H9 (cell line): Measurements from ENCODE around the gene RELL1. TPM values are rescaled to one million over a fixed set of nuclear protein-coding genes. Genes with fewer than 3 reads are reported as not detected.

Experiments used
- DNase-seq: peaks from one replicate; pipeline ENCODE4 v3.0.0-alpha.2; 2017
- H2AFZ ChIP-seq: one replicate; pipeline ENCODE4 v1.6.1; 2013; ENCODE audit warnings: mild to moderate bottlenecking, low read length, control low read depth, moderate library complexity
- H2AK5ac ChIP-seq: 2 replicates; pipeline ENCODE4 v1.6.1; 2013; ENCODE audit warnings: low read length, control low read depth, mixed read lengths; ENCODE audit not compliant: insufficient read length
- H2BK120ac ChIP-seq: one replicate; pipeline ENCODE4 v1.6.1; 2013; ENCODE audit warnings: low read depth, mild to moderate bottlenecking, low read length, control low read depth, inconsistent platforms; ENCODE audit not compliant: poor library complexity, severe bottlenecking
- H2BK12ac ChIP-seq: 2 replicates; pipeline ENCODE4 v1.6.1; 2013; ENCODE audit warnings: low read length, control low read depth, mixed read lengths, low read depth; ENCODE audit not compliant: insufficient read length
- H2BK15ac ChIP-seq: 2 replicates; pipeline ENCODE4 v1.6.1; 2013; ENCODE audit warnings: low read depth, low read length, control low read depth
- H2BK20ac ChIP-seq: one replicate; pipeline ENCODE4 v1.6.1; 2013; ENCODE audit warnings: low read depth, mild to moderate bottlenecking, low read length, control low read depth, inconsistent platforms; ENCODE audit not compliant: poor library complexity, severe bottlenecking
- H2BK5ac ChIP-seq: 2 replicates; pipeline ENCODE4 v1.6.1; 2013; ENCODE audit warnings: low read length, control low read depth, mixed read lengths; ENCODE audit not compliant: insufficient read length
- H3K14ac ChIP-seq: 2 replicates; pipeline ENCODE4 v1.6.1; 2013; ENCODE audit warnings: low read length, control low read depth; ENCODE audit not compliant: insufficient read depth
- H3K18ac ChIP-seq: 2 replicates; pipeline ENCODE4 v1.6.1; 2013; ENCODE audit warnings: low read depth, mild to moderate bottlenecking, mixed read lengths, low read length, control low read depth; ENCODE audit not compliant: insufficient read length
- H3K23ac ChIP-seq: 2 replicates; pipeline ENCODE4 v1.6.1; 2013; ENCODE audit warnings: low read length, control low read depth, mixed read lengths, low read depth; ENCODE audit not compliant: insufficient read length
- H3K23me2 ChIP-seq: 2 replicates; pipeline ENCODE4 v1.6.1; 2013; ENCODE audit warnings: low read depth, mild to moderate bottlenecking, mixed read lengths, low read length, control low read depth; ENCODE audit not compliant: insufficient read length, poor library complexity, severe bottlenecking
- H3K27ac ChIP-seq: 2 replicates; pipeline ENCODE4 v1.5.1; 2013; ENCODE audit warnings: low read length, control low read depth, mixed read lengths, low read depth; ENCODE audit not compliant: insufficient read length
- H3K27me3 ChIP-seq: 2 replicates; pipeline ENCODE4 v1.6.1; 2013; ENCODE audit warnings: low read length, control low read depth, inconsistent platforms; ENCODE audit not compliant: insufficient read depth
- H3K4ac ChIP-seq: 2 replicates; pipeline ENCODE4 v1.6.1; 2013; ENCODE audit warnings: low read depth, mild to moderate bottlenecking, control low read depth, inconsistent platforms, low read length, moderate library complexity
- H3K4me1 ChIP-seq: 2 replicates; pipeline ENCODE4 v1.6.1; 2013; ENCODE audit warnings: low read length, control low read depth, inconsistent platforms; ENCODE audit not compliant: insufficient read depth
- H3K4me2 ChIP-seq: 2 replicates; pipeline ENCODE4 v1.6.1; 2013; ENCODE audit warnings: low read length, control low read depth, mixed read lengths; ENCODE audit not compliant: insufficient read length, insufficient read depth
- H3K56ac ChIP-seq: 2 replicates; pipeline ENCODE4 v1.6.1; 2013; ENCODE audit warnings: low read depth, mild to moderate bottlenecking, mixed read lengths, low read length, control low read depth; ENCODE audit not compliant: insufficient read length
- H3K79me1 ChIP-seq: 2 replicates; pipeline ENCODE4 v1.6.1; 2013; ENCODE audit warnings: low read depth, mild to moderate bottlenecking, moderate library complexity, low read length, control low read depth, inconsistent platforms; ENCODE audit not compliant: insufficient read depth, poor library complexity, severe bottlenecking
- H3K79me2 ChIP-seq: 2 replicates; pipeline ENCODE4 v1.6.1; 2013; ENCODE audit warnings: low read length, control low read depth, inconsistent platforms; ENCODE audit not compliant: insufficient read depth
- H3K9ac ChIP-seq: 2 replicates; pipeline ENCODE4 v1.6.1; 2013; ENCODE audit warnings: low read length, control low read depth, mixed read lengths; ENCODE audit not compliant: insufficient read length; ENCODE audit errors: extremely low read depth
- H3K9me3 ChIP-seq: one replicate; pipeline ENCODE4 v1.6.1; 2013; ENCODE audit warnings: low read depth, low read length, inconsistent platforms; ENCODE audit not compliant: control insufficient read depth
- H3T11ph ChIP-seq: one replicate; pipeline ENCODE4 v1.6.1; 2013; ENCODE audit warnings: mild to moderate bottlenecking, low read length, control low read depth, inconsistent platforms
- H4K20me1 ChIP-seq: one replicate; pipeline ENCODE4 v1.6.1; 2013; ENCODE audit not compliant: control insufficient read depth, insufficient read length, insufficient read depth
- H4K5ac ChIP-seq: 2 replicates; pipeline ENCODE4 v1.6.1; 2013; ENCODE audit warnings: low read depth, mild to moderate bottlenecking, mixed read lengths, low read length, control low read depth; ENCODE audit not compliant: insufficient read length
- H4K8ac ChIP-seq: replicated peaks from 2 replicates; pipeline ENCODE4 v1.6.1; 2013; ENCODE audit warnings: low read length, control low read depth, mixed read lengths, low read depth; ENCODE audit not compliant: insufficient read length
- H4K91ac ChIP-seq: 2 replicates; pipeline ENCODE4 v1.6.1; 2013; ENCODE audit warnings: low read depth, mild to moderate bottlenecking, moderate library complexity, mixed read lengths, low read length, control low read depth; ENCODE audit not compliant: insufficient read length
- H3K27ac Mint-ChIP-seq, 3 experiments: 2 replicates in 2 of 3; 3 replicates in 1 of 3; pipeline ENCODE4 v1.8.0; 2020 to 2021; ENCODE audit warnings: mixed read lengths in 3 of 3, mild to moderate bottlenecking in 1 of 3, moderate library complexity in 1 of 3
- H3K27me3 Mint-ChIP-seq: 2 replicates; pipeline ENCODE4 v1.8.0; 2021; ENCODE audit warnings: low read depth, mild to moderate bottlenecking, moderate library complexity, mixed read lengths
- H3K36me3 Mint-ChIP-seq, 3 experiments: 2 replicates in 2 of 3; 3 replicates in 1 of 3; pipeline ENCODE4 v1.8.0; 2020 to 2021; ENCODE audit warnings: low read depth in 3 of 3, mixed read lengths in 3 of 3; ENCODE audit not compliant: insufficient read depth in 1 of 3
- H3K4me1 Mint-ChIP-seq, 2 experiments: 2 replicates each; pipeline ENCODE4 v1.8.0; 2020; ENCODE audit warnings: mixed read lengths in 2 of 2
- H3K4me3 Mint-ChIP-seq, 2 experiments: 2 replicates in 1 of 2; 3 replicates in 1 of 2; pipeline ENCODE4 v1.8.0; 2020 to 2021; ENCODE audit warnings: mild to moderate bottlenecking in 2 of 2, mixed read lengths in 2 of 2, moderate library complexity in 1 of 2
- H3K9me3 Mint-ChIP-seq, 2 experiments: 2 replicates in 1 of 2; 3 replicates in 1 of 2; pipeline ENCODE4 v1.8.0; 2020; ENCODE audit warnings: mild to moderate bottlenecking in 2 of 2, mixed read lengths in 2 of 2, moderate library complexity in 1 of 2
- WGBS: extraction: QIAGEN DNeasy Blood & Tissue Kit; methylation state at CpG from one replicate; pipeline ENCODE4 v1.1.7; 2013; ENCODE audit warnings: missing lambda C conversion rate, low lambda C conversion rate, mixed read lengths; ENCODE audit not compliant: insufficient read length; ENCODE audit errors: extremely low coverage; 5-methylcytosine and 5-hydroxymethylcytosine counted together
- total RNA-seq: library from RNA; stranded (reverse); gene quantifications from 2 replicates; pipeline ENCODE4 v1.2.1, GENCODE V29; 2021
- TF ChIP-seq, protein P1 (sequence below): fragments of 200-600 bp; sonication (generic); conservative IDR thresholded peaks from 3 replicates; pipeline ENCODE4 v1.8.0; 2021; ENCODE audit warnings: antibody characterized with exemption, mild to moderate bottlenecking

The RELL1 gene
- total RNA-seq, 1 experiment from 2014 or later, result 10.8 TPM

DNA sequence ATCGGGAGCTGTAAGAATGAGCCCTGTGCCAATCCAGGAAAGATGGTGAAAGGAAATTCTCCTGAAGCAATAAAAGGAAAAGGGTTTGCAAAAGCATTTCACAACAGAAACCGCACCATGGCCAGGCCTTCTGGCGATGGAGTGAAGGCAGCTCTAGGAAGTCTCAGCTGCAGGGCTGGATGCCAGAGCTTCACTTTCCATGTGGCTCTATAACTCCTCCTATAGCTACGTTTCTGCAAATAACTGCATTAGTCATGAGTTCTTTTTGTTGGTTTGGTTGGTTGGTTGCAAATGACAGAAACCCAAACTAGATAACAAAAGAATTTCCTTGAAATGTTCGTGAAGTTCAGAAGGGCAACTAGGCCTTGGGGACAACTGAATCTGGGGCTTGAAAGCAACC lies 84.6 kb downstream of the RELL1 start:
- no peak for DNase-seq
- Histone ChIP-seq H4K8ac (no peak overlapping the region), H3K56ac (no peak overlapping the region), H3K4ac (no peak overlapping the region), H4K20me1 (no peaks in the 10 kb centered on the region), H3K9me3 (no peaks in the 10 kb centered on the region), H3K23me2 (no peaks in the 10 kb centered on the region), H2BK15ac (no peak overlapping the region), H3K27me3 (no peaks in the 10 kb centered on the region), H2BK5ac (no peak overlapping the region), H2AFZ (no peak overlapping the region), H2AK5ac (no peak overlapping the region), H3K4me1 (peaks cover 4% of the 10 kb centered on the region; the same call in 1 of the 2 replicates), H2BK120ac (no peak overlapping the region), H3K23ac (no peak overlapping the region), H3K18ac (no peak overlapping the region), H3T11ph (no peak overlapping the region), H2BK20ac (no peak overlapping the region), H4K91ac (no peak overlapping the region), H2BK12ac (no peak overlapping the region), H3K9ac (no peak overlapping the region), H3K27ac (no peak overlapping the region), H3K79me2 (no peaks in the 10 kb centered on the region), H3K14ac (no peak overlapping the region), H3K4me2 (no peak overlapping the region), H3K79me1 (no peaks in the 10 kb centered on the region), H4K5ac (no peak overlapping the region)
- no CpG with 5 or more reads among the region's 5 CpGs for WGBS
- Mint-ChIP-seq H3K9me3 (no peaks in the 10 kb centered on the region), H3K27ac (no peak overlapping the region), H3K27me3 (peaks cover 2% of the 10 kb centered on the region; the same call in 1 of the 2 replicates), H3K4me1 (peaks cover 11 to 18% of the 10 kb centered on the region in 2 experiments), H3K4me3 (no peak overlapping the region), H3K36me3 (no peaks in the 10 kb centered on the region)
- TF ChIP-seq, protein P1, sequence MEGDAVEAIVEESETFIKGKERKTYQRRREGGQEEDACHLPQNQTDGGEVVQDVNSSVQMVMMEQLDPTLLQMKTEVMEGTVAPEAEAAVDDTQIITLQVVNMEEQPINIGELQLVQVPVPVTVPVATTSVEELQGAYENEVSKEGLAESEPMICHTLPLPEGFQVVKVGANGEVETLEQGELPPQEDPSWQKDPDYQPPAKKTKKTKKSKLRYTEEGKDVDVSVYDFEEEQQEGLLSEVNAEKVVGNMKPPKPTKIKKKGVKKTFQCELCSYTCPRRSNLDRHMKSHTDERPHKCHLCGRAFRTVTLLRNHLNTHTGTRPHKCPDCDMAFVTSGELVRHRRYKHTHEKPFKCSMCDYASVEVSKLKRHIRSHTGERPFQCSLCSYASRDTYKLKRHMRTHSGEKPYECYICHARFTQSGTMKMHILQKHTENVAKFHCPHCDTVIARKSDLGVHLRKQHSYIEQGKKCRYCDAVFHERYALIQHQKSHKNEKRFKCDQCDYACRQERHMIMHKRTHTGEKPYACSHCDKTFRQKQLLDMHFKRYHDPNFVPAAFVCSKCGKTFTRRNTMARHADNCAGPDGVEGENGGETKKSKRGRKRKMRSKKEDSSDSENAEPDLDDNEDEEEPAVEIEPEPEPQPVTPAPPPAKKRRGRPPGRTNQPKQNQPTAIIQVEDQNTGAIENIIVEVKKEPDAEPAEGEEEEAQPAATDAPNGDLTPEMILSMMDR, result no peak
